DMS153 (cell line): ENCODE measurements around the gene ALG3.

Source experiments
- DNase-seq: peaks from one replicate; lab custom pipeline; 2025; lab: John Stamatoyannopoulos, UW

Gene ALG3

GRCh38 chr3:184192889-184193288, 55.9 kb downstream of the ALG3 start:
- DNase-seq: no peak
